Keratinocyte (primary cell): ENCODE measurements around the gene LRCOL1.

Experiments
- CTCF ChIP-seq, 3 experiments: IDR thresholded peaks in 1 of 3; conservative IDR thresholded peaks in 1 of 3; optimal IDR thresholded peaks in 1 of 3; 2 replicates in 2 of 3; 3 replicates in 1 of 3; pipeline versions ENCODE3 to v1.5.1; 2011; ENCODE audit warnings: low read length in 3 of 3, mild to moderate bottlenecking in 3 of 3, moderate library complexity in 2 of 3, control low read depth in 1 of 3, inconsistent platforms in 1 of 3; ENCODE audit not compliant: insufficient read depth in 2 of 3; ENCODE audit errors: extremely low read depth in 1 of 3
- EZH2 ChIP-seq: IDR thresholded peaks from one replicate; pipeline ENCODE4 v1.6.1; 2012; ENCODE audit warnings: inconsistent platforms, mild to moderate bottlenecking, low read length, moderate library complexity

GRCh38 chr12:132624910-132625630 lies 14.7 kb upstream of the LRCOL1 start:
- TF ChIP-seq CTCF (optimal IDR thresholded peaks at IDR 0.05 in 1 of 3, IDR thresholded peaks at IDR 0.05 in 1 of 3, conservative IDR thresholded peaks at IDR 0.05 in 1 of 3; ENCODE audit: extremely low read depth in 1 of 3, insufficient read depth in 2 of 3, low read length in 3 of 3) (no peak), EZH2 (no peak)
